ENCODE results near the gene BRINP3.

DNA sequence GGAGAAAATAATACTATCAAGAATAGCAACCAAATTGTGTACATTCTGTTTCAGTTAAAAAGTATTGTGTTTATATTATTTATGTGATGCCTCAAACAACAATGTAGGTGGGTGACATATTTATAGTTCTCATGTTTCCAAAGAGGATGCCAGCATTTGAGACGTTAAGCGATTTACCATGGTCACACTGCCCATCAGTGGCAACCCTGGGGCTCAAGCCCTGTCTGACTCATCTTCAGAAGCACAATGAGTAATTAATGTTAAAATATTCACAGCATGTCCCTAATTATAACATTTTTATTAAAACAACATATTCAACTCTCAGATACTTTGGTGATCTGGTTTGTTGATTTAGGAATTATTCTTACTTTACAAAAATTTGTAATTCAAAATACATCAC, 409.4 kb downstream of the BRINP3 start:
- no peak for TF ChIP-seq HOXA7 (CRISPR knock-in tag; IDR thresholded peaks at IDR 0.05)
- TF ChIP-seq SMC3 (IDR thresholded peaks at IDR 0.05): no peak
- TF ChIP-seq, protein P1, sequence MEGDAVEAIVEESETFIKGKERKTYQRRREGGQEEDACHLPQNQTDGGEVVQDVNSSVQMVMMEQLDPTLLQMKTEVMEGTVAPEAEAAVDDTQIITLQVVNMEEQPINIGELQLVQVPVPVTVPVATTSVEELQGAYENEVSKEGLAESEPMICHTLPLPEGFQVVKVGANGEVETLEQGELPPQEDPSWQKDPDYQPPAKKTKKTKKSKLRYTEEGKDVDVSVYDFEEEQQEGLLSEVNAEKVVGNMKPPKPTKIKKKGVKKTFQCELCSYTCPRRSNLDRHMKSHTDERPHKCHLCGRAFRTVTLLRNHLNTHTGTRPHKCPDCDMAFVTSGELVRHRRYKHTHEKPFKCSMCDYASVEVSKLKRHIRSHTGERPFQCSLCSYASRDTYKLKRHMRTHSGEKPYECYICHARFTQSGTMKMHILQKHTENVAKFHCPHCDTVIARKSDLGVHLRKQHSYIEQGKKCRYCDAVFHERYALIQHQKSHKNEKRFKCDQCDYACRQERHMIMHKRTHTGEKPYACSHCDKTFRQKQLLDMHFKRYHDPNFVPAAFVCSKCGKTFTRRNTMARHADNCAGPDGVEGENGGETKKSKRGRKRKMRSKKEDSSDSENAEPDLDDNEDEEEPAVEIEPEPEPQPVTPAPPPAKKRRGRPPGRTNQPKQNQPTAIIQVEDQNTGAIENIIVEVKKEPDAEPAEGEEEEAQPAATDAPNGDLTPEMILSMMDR (IDR thresholded peaks at IDR 0.05): no peak
- TF ChIP-seq, protein P2, sequence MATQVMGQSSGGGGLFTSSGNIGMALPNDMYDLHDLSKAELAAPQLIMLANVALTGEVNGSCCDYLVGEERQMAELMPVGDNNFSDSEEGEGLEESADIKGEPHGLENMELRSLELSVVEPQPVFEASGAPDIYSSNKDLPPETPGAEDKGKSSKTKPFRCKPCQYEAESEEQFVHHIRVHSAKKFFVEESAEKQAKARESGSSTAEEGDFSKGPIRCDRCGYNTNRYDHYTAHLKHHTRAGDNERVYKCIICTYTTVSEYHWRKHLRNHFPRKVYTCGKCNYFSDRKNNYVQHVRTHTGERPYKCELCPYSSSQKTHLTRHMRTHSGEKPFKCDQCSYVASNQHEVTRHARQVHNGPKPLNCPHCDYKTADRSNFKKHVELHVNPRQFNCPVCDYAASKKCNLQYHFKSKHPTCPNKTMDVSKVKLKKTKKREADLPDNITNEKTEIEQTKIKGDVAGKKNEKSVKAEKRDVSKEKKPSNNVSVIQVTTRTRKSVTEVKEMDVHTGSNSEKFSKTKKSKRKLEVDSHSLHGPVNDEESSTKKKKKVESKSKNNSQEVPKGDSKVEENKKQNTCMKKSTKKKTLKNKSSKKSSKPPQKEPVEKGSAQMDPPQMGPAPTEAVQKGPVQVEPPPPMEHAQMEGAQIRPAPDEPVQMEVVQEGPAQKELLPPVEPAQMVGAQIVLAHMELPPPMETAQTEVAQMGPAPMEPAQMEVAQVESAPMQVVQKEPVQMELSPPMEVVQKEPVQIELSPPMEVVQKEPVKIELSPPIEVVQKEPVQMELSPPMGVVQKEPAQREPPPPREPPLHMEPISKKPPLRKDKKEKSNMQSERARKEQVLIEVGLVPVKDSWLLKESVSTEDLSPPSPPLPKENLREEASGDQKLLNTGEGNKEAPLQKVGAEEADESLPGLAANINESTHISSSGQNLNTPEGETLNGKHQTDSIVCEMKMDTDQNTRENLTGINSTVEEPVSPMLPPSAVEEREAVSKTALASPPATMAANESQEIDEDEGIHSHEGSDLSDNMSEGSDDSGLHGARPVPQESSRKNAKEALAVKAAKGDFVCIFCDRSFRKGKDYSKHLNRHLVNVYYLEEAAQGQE (IDR thresholded peaks at IDR 0.05): no peak
- TF ChIP-seq HEYL (CRISPR knock-in tag; IDR thresholded peaks at IDR 0.05): no peak
- no peak for TF ChIP-seq POLR2A (IDR thresholded peaks at IDR 0.05; ENCODE audit: low read length)
- TF ChIP-seq RFX5 (IDR thresholded peaks at IDR 0.05): no peak
- TF ChIP-seq HDAC2 (IDR thresholded peaks at IDR 0.05): no peak
- TF ChIP-seq TP53 (CRISPR knock-in tag; IDR thresholded peaks at IDR 0.05): no peak
- TF ChIP-seq ESRRA (IDR thresholded peaks at IDR 0.05; ENCODE audit: borderline replicate concordance, low read length): no peak
- TF ChIP-seq EHMT2 (IDR thresholded peaks at IDR 0.05; ENCODE audit: low read depth): no peak
